HUDEP-2 (cell line): Measurements from ENCODE around the gene ZFP36.
"Not testable (repeated sequence)": the region's sequence is repeated elsewhere in the genome, so short reads cannot be mapped to it uniquely, and the experiment has no call there.

Experiments used
- DNase-seq, 76 experiments: peaks; one replicate each; lab custom pipeline; 2025; ENCODE audit not compliant: unreplicated experiment in 76 of 76; lab: John Stamatoyannopoulos, UW

ZFP36 gene

DNA sequence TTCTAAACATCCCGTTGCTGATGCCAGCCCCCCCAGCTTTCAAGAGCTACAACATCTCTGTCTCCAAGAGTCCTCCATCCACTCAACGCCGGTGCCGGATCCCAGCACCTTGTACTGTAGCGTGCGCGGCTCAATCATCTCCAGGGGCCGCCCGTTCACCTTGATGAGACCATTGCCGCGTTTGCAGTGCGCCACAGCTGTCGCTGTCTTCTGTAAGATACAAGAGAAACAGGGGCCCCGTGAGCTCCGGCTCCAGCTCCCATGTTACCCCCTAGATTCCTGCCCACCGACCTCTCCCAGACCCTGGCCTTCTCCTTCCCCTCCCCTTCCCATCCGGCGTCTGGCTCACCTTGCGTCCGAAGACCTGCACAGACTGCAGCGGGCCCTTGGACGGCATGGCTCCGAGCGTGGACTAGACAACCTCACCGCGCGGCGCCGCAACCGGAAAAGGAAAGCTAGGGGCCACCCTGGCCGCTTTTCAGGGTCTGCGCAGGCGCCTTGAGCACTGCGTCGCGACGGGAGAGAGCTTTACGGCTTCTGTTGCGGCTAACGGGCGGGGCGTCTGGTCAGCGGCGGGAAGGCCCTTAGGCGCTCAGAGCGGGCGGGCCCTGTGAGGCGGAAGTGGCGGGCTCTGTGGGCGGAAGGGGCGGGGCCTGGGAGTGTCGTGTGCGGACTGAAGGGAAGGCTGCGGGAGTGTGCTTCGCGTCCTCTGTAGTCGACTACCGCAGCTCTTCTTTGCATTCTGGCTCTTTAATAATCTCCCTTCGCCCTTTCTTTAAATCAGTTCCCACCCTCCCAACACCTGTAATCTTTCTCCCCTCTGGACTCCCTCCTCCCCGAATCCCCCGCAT, 29.1 kb downstream of the ZFP36 start, which contains the start of gene RPS16:
RPS16 (minus strand) TSS at position 451 of the 851 bp plus-strand sequence; CDS start at position 397, 54 bp downstream.
- DNase-seq = peak; percentile 69 to 100 (median 99)

GRCh38 chr19:39436350-39436716, 29.7 kb downstream of the ZFP36 start:
- DNase-seq = no peak

DNA sequence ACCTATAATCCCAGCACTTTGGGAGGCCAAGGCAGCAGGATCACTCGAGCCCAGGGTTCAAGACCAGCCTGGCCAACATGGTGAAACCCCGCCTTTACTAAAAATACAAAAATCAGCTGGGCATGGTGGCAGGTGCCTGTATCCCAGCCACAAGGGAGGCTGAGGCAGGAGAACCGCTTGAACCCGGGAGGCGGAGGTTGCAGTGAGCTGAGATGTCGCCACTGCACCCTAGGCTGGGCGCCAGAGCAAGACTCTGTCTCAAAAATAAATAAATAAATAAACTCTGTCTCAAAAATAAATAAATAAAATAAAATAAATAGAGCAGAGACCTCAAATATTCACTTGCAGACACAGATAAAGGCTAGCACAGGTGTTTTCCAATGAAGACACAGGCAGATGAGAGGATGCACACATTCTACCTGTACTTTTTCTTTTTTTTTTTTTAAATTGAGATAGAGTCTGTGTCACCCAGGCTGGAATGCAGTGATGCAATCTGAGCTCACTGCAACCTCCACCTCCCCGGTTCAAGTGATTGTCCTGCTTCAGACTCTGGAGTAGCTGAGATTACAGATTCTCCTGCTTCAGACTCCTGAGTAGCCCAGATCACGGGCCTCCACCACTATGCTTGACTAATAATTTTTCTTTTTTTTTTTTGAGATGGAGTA, 31.8 kb downstream of the ZFP36 start:
- no peak for DNase-seq

- peak in 6 of 76 experiments; percentile 10 to 57 (median 40) for DNase-seq
Measured at GRCh38 chr19:39444598-39445195, 38.0 kb downstream of the ZFP36 start.

DNA sequence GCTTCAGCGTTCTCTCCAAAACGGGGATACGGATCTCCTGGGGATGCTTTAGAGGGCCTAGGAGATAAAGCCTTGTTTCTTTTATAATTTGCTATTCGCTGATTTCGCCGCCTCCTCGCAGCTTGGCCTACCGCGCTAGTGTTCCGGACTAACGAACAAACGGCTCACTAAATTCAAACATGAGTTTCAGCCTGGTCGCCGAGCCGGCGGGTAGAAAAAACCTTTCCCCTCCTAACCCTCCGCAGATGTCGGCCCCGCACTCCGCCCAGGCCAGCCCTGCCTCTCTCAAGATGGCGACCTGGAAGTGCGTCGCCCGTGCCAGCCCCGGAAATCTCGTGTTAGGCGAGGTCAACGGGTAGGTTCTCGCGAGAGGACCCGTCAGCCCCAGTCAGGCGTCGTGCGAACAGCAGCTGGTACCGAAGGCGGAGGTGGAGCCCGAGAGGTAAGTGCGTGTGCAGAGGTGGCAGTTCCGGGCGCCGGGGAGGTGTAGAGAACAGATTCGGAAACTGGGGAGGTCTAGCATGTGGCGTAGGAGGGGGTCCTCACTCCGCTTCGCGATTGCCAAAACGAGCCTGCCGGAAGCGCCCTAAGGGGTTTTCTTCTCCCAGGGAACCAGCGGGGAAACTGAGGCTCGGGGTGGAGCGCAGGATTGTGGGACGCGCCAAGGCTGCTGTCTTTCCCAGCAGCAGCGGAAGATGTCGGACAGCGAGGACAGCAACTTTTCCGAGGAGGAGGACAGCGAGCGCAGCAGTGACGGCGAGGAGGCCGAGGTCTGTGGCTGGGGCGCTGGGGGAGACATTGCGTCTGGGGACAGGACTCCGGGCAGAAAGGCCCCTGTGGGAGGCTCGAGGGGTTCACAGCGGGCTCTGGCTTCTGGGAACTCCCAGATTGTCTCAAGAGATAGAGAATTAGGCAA, 38.8 kb downstream of the ZFP36 start, which contains the start of gene SUPT5H:
SUPT5H (plus strand) TSS at position 387 of the 916 bp plus-strand sequence; CDS start at position 696, 309 bp downstream.
- peak; percentile 48 to 99 (median 98) for DNase-seq

GRCh38 chr19:39446365-39447084, 39.9 kb downstream of the ZFP36 start:
- DNase-seq = no peak

GRCh38 chr19:39448271-39448670, 41.6 kb downstream of the ZFP36 start:
- DNase-seq = no peak

DNA sequence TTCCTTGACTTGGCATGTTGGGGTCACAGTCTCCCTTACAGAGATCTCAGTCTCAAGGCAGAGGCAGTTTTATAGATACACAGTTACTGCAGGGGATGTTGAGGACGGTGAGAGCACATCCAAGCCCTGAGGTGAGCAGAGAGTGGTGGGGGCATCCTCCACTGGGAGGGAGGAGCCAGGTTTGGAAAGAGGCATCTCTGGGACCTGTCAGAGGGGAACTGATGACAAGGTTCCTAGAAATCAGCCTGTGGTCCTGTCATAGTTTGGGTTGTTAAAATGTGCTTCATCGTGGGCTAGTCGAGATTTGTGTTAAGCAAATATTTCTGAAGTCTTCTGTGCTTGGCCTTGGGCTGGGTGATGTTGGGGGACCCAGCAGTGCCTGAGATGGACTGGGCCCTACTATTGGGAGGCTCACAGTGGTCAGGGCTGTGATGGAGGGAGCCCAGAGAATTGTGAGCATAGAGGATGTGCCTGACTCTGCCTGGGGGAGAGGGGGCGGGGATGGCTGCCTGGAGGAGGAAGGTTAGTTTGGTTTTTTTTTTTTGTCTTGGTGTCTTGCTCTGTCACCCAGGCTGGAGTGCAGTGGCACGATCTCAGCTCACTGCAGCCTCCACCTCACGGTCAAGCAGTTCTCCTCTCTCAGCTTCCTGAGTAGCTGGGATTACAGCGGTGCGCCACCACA, 42.6 kb downstream of the ZFP36 start:
- no peak for DNase-seq

DNA sequence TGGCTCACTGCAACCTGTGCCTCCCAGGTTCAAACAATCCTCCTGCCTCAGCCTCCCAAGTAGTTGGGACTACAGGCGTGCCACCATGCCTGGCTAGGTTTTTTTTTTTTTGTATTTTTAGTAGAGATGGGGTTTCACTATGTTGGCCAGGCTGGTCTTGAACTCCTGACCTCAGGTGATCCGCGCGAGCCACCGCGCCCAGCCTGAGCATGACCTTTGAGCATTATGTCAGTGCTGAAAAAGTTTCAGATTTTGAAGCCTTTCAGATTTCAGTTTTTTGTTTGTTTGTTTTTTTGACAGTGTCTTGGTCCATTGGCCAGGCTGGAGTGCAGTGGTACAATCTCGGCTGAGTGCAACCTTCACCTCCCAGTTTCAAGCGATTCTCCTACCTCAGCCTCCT, 44.6 kb downstream of the ZFP36 start:
- DNase-seq = not testable (repeated sequence)
